ENCODE measurements around the gene PACS2. TPM values are rescaled to one million over a fixed set of nuclear protein-coding genes. Genes with fewer than 3 reads are reported as not detected.
"Not testable (repeated sequence)": the region's sequence is repeated elsewhere in the genome, so short reads cannot be mapped to it uniquely, and the experiment has no call there.

Gene PACS2
- total RNA-seq, 1 donor from 2014 or later = 64.0 TPM

- H3K36me3 ChIP-seq = no peaks in the 10 kb centered on the region
- peaks cover 84% of the 10 kb centered on the region for H3K4me1 ChIP-seq
- TF ChIP-seq, protein P1, sequence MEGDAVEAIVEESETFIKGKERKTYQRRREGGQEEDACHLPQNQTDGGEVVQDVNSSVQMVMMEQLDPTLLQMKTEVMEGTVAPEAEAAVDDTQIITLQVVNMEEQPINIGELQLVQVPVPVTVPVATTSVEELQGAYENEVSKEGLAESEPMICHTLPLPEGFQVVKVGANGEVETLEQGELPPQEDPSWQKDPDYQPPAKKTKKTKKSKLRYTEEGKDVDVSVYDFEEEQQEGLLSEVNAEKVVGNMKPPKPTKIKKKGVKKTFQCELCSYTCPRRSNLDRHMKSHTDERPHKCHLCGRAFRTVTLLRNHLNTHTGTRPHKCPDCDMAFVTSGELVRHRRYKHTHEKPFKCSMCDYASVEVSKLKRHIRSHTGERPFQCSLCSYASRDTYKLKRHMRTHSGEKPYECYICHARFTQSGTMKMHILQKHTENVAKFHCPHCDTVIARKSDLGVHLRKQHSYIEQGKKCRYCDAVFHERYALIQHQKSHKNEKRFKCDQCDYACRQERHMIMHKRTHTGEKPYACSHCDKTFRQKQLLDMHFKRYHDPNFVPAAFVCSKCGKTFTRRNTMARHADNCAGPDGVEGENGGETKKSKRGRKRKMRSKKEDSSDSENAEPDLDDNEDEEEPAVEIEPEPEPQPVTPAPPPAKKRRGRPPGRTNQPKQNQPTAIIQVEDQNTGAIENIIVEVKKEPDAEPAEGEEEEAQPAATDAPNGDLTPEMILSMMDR (IDR thresholded peaks at IDR 0.05; ENCODE audit: borderline replicate concordance) = no peak
- no peak for DNase-seq
- no peaks in the 10 kb centered on the region for H3K9me3 ChIP-seq (replicated peaks)
- H3K4me3 ChIP-seq = peak overlapping the region; percentile 47
- no peaks in the 10 kb centered on the region for H3K27me3 ChIP-seq (ENCODE audit: low read depth)
- intact Hi-C loops (cut with micrococcal nuclease) = no loop called here
- H3K27ac ChIP-seq (replicated peaks) = peak overlapping the region; percentile 87
Observed at GRCh38 chr14:105325716-105326567, 11.4 kb downstream of the PACS2 start.

DNA sequence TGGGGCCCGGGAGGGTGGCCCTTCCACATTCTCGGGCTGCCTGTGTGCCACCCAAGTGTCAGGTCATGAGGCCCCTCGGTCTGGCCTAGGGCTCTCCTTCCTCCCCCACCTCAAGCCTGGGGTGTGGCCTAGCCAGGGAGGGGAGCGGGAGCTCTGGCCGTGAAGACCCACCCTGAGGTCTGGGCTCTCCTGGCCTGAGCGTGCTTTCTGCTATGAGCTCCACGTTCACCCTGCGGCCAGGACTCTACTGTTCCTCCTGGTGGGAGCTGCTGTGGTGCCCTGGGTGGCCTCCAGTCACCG lies 12.0 kb downstream of the PACS2 start:
- H3K27me3 ChIP-seq (ENCODE audit: low read depth) = no peaks in the 10 kb centered on the region
- peak overlapping the region; percentile 87 for H3K27ac ChIP-seq (replicated peaks)
- intact Hi-C loops (cut with micrococcal nuclease) = no loop called here
- TF ChIP-seq, protein P1 (IDR thresholded peaks at IDR 0.05; ENCODE audit: borderline replicate concordance) = no peak
- no peaks in the 10 kb centered on the region for H3K36me3 ChIP-seq
- peak overlapping the region; percentile 47 for H3K4me3 ChIP-seq
- H3K9me3 ChIP-seq (replicated peaks) = no peaks in the 10 kb centered on the region
- no peak for DNase-seq
- peaks cover 90% of the 10 kb centered on the region for H3K4me1 ChIP-seq

GRCh38 chr14:105326891-105327694 lies 12.5 kb downstream of the PACS2 start:
- Histone ChIP-seq H3K36me3 (no peaks in the 10 kb centered on the region), H3K27me3 (ENCODE audit: low read depth) (no peaks in the 10 kb centered on the region), H3K9me3 (replicated peaks) (no peaks in the 10 kb centered on the region), H3K4me1 (peaks cover 91% of the 10 kb centered on the region), H3K4me3 (peak overlapping the region; percentile 47), H3K27ac (replicated peaks) (peak overlapping the region; percentile 87)
- TF ChIP-seq, protein P1 (IDR thresholded peaks at IDR 0.05; ENCODE audit: borderline replicate concordance) = no peak
- intact Hi-C loops (cut with micrococcal nuclease) = no loop called here
- DNase-seq = no peak

DNA sequence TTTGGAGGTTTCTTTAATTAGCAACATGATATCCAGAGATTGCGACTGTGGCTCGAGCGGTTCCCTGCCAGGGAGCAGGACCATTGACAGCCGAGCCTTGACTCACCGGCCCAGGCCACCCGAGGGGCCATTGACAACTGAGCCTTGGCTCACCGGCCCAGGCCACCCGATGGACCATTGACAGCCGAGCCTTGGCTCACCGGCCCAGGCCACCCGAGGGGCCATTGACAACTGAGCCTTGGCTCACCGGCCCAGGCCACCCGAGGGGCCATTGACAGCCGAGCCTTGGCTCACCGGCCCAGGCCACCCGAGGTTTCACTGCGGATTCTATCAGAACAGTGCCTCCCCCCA lies 13.1 kb downstream of the PACS2 start:
- DNase-seq; H3K27me3 ChIP-seq (ENCODE audit: low read depth); H3K9me3 ChIP-seq (replicated peaks); H3K36me3 ChIP-seq; intact Hi-C loops (cut with micrococcal nuclease): not testable (repeated sequence)
- H3K27ac ChIP-seq (replicated peaks) = peak overlapping the region; percentile 87
- peak overlapping the region; percentile 47 for H3K4me3 ChIP-seq
- H3K4me1 ChIP-seq = peaks cover 94% of the 10 kb centered on the region

- peak overlapping the region; percentile 87 for H3K27ac ChIP-seq (replicated peaks)
- no peak for DNase-seq
- intact Hi-C loops (cut with micrococcal nuclease) = no loop called here
- peaks cover 94% of the 10 kb centered on the region for H3K4me1 ChIP-seq
- peak overlapping the region; percentile 47 for H3K4me3 ChIP-seq
- no peaks in the 10 kb centered on the region for H3K36me3 ChIP-seq
- TF ChIP-seq, protein P1 (IDR thresholded peaks at IDR 0.05; ENCODE audit: borderline replicate concordance) = no peak
- no peaks in the 10 kb centered on the region for H3K27me3 ChIP-seq (ENCODE audit: low read depth)
- no peaks in the 10 kb centered on the region for H3K9me3 ChIP-seq (replicated peaks)
Observed at GRCh38 chr14:105328070-105328677, 13.6 kb downstream of the PACS2 start.
